Ishikawa (cell line): ENCODE data around the gene PUSL1.

Experiments used
- CEBPB ChIP-seq: IDR thresholded peaks from 2 replicates; pipeline ENCODE4 v1.6.1; 2012
- FOXM1 ChIP-seq: IDR thresholded peaks from 2 replicates; pipeline ENCODE4 v1.6.1; 2012; ENCODE audit warnings: low read depth, borderline replicate concordance
- USF1 ChIP-seq: IDR thresholded peaks from 2 replicates; pipeline ENCODE4 v1.6.1; 2012

- TF ChIP-seq FOXM1 (no peak), USF1 (no peak), CEBPB (no peak)
Observed at GRCh38 chr1:1358433-1359271, 50.3 kb downstream of the PUSL1 start, which contains the start of gene MXRA8.
